ENCODE data around the gene NAALAD2. TPM values are rescaled to one million over a fixed set of nuclear protein-coding genes. Genes with fewer than 3 reads are reported as not detected.

NAALAD2 gene
- total RNA-seq, 1 donor from 2014 or later: not detected

GRCh38 chr11:90208857-90209256 lies 74.4 kb downstream of the NAALAD2 start:
- peaks cover 63% of the 10 kb centered on the region for H3K36me3 Mint-ChIP-seq (ENCODE audit: low read depth)
- intact Hi-C loops (cut with micrococcal nuclease): no loop called here

GRCh38 chr11:90213322-90213721 lies 78.9 kb downstream of the NAALAD2 start:
- peaks cover 47% of the 10 kb centered on the region for H3K36me3 Mint-ChIP-seq (ENCODE audit: low read depth)

More at GRCh38 chr11:90208857-90209256, 74.4 kb downstream of the NAALAD2 start:
- Mint-ChIP-seq H3K9me3 (no peaks in the 10 kb centered on the region), H3K27ac (no peak overlapping the region), H3K4me3 (no peak overlapping the region), H3K27me3 (no peaks in the 10 kb centered on the region), H3K4me1 (peaks cover 4% of the 10 kb centered on the region)
- DNase-seq: no peak

GRCh38 chr11:90216611-90217010 lies 82.1 kb downstream of the NAALAD2 start:
- no peak for DNase-seq
- Mint-ChIP-seq H3K27me3 (no peaks in the 10 kb centered on the region), H3K36me3 (ENCODE audit: low read depth) (peaks cover 49% of the 10 kb centered on the region), H3K4me1 (peaks cover 32% of the 10 kb centered on the region), H3K27ac (peak overlapping the region; percentile 40), H3K4me3 (peak overlapping the region; percentile 12), H3K9me3 (peaks cover 4% of the 10 kb centered on the region)
- intact Hi-C loops (cut with micrococcal nuclease): no loop called here

More at GRCh38 chr11:90213322-90213721, 78.9 kb downstream of the NAALAD2 start:
- intact Hi-C loops (cut with micrococcal nuclease): no loop called here
- peaks cover 4% of the 10 kb centered on the region for H3K9me3 Mint-ChIP-seq
- H3K27me3 Mint-ChIP-seq: no peaks in the 10 kb centered on the region
- H3K4me1 Mint-ChIP-seq: peaks cover 6% of the 10 kb centered on the region
- H3K27ac Mint-ChIP-seq: no peak overlapping the region
- DNase-seq: no peak
- no peak overlapping the region for H3K4me3 Mint-ChIP-seq

- Mint-ChIP-seq H3K4me1 (peaks cover 38% of the 10 kb centered on the region), H3K36me3 (ENCODE audit: low read depth) (peaks cover 45% of the 10 kb centered on the region), H3K4me3 (no peak overlapping the region), H3K27ac (no peak overlapping the region), H3K27me3 (no peaks in the 10 kb centered on the region), H3K9me3 (peaks cover 4% of the 10 kb centered on the region)
- no peak for DNase-seq
- intact Hi-C loops (cut with micrococcal nuclease): no loop called here
These were observed 84.1 kb downstream of the NAALAD2 start for GRCh38 chr11:90218606-90219005.

GRCh38 chr11:90219438-90219837 lies 85.0 kb downstream of the NAALAD2 start:
- intact Hi-C loops (cut with micrococcal nuclease): no loop called here
- Mint-ChIP-seq H3K36me3 (ENCODE audit: low read depth) (peaks cover 41% of the 10 kb centered on the region), H3K9me3 (peaks cover 4% of the 10 kb centered on the region), H3K27me3 (no peaks in the 10 kb centered on the region), H3K27ac (no peak overlapping the region), H3K4me1 (peaks cover 41% of the 10 kb centered on the region), H3K4me3 (peak overlapping the region; percentile 92)
- no peak for DNase-seq

GRCh38 chr11:90220391-90220790 lies 85.9 kb downstream of the NAALAD2 start:
- H3K27ac Mint-ChIP-seq: peak overlapping the region; percentile 21
- H3K9me3 Mint-ChIP-seq: peaks cover 4% of the 10 kb centered on the region
- H3K36me3 Mint-ChIP-seq (ENCODE audit: low read depth): peaks cover 41% of the 10 kb centered on the region
- H3K4me3 Mint-ChIP-seq: peak overlapping the region; percentile 92
- intact Hi-C loops (cut with micrococcal nuclease): loop anchor here (2.0 kb wide), 1 partner anchor 16 kb away; no protein-coding TSS in a partner anchor
- H3K27me3 Mint-ChIP-seq: no peaks in the 10 kb centered on the region
- DNase-seq: no peak
- H3K4me1 Mint-ChIP-seq: peaks cover 41% of the 10 kb centered on the region

- Mint-ChIP-seq H3K36me3 (ENCODE audit: low read depth) (peaks cover 35% of the 10 kb centered on the region), H3K9me3 (peaks cover 4% of the 10 kb centered on the region), H3K4me1 (peaks cover 36% of the 10 kb centered on the region), H3K4me3 (peak overlapping the region; percentile 92), H3K27ac (peak overlapping the region; percentile 95), H3K27me3 (no peaks in the 10 kb centered on the region)
- intact Hi-C loops (cut with micrococcal nuclease): loop anchor here (2.0 kb wide), 1 partner anchor 17 kb away; no protein-coding TSS in a partner anchor
- no peak for DNase-seq
These were observed 87.5 kb downstream of the NAALAD2 start for GRCh38 chr11:90221803-90222458.

- H3K4me1 Mint-ChIP-seq: peaks cover 36% of the 10 kb centered on the region
- intact Hi-C loops (cut with micrococcal nuclease): no loop called here
- peaks cover 4% of the 10 kb centered on the region for H3K9me3 Mint-ChIP-seq
- H3K4me3 Mint-ChIP-seq: peak within 1 kb of the TSS; percentile 92
- peaks cover 35% of the 10 kb centered on the region for H3K36me3 Mint-ChIP-seq (ENCODE audit: low read depth)
- no peaks in the 10 kb centered on the region for H3K27me3 Mint-ChIP-seq
- peak within 1 kb of the TSS; percentile 95 for H3K27ac Mint-ChIP-seq
- peak; percentile 98 for DNase-seq
These were observed 88.2 kb downstream of the NAALAD2 start, which contains the start of gene CHORDC1 for GRCh38 chr11:90222459-90223247. CHORDC1 (minus strand) TSS chr11:90223049; CDS start chr11:90222954, 95 bp downstream.

GRCh38 chr11:90223248-90223585 lies 88.8 kb downstream of the NAALAD2 start:
- intact Hi-C loops (cut with micrococcal nuclease): no loop called here
- Mint-ChIP-seq H3K4me3 (peak overlapping the region; percentile 92), H3K27ac (peak overlapping the region; percentile 86), H3K9me3 (peaks cover 4% of the 10 kb centered on the region), H3K36me3 (ENCODE audit: low read depth) (peaks cover 33% of the 10 kb centered on the region), H3K27me3 (no peaks in the 10 kb centered on the region), H3K4me1 (peaks cover 36% of the 10 kb centered on the region)
- no peak for DNase-seq

- Mint-ChIP-seq H3K4me3 (no peak overlapping the region), H3K36me3 (ENCODE audit: low read depth) (no peaks in the 10 kb centered on the region), H3K27ac (no peak overlapping the region), H3K4me1 (peaks cover 4% of the 10 kb centered on the region), H3K27me3 (peaks cover 20% of the 10 kb centered on the region), H3K9me3 (peaks cover 9% of the 10 kb centered on the region)
- DNase-seq: no peak
- intact Hi-C loops (cut with micrococcal nuclease): no loop called here
These were observed 93.6 kb downstream of the NAALAD2 start for GRCh38 chr11:90228056-90228455.

GRCh38 chr11:90229791-90230190 lies 95.3 kb downstream of the NAALAD2 start:
- peaks cover 9% of the 10 kb centered on the region for H3K9me3 Mint-ChIP-seq
- peaks cover 2% of the 10 kb centered on the region for H3K4me1 Mint-ChIP-seq
- H3K27ac Mint-ChIP-seq: no peak overlapping the region
- DNase-seq: no peak
- intact Hi-C loops (cut with micrococcal nuclease): no loop called here
- no peaks in the 10 kb centered on the region for H3K36me3 Mint-ChIP-seq (ENCODE audit: low read depth)
- peaks cover 24% of the 10 kb centered on the region for H3K27me3 Mint-ChIP-seq
- H3K4me3 Mint-ChIP-seq: no peak overlapping the region

- Mint-ChIP-seq H3K36me3 (ENCODE audit: low read depth) (no peaks in the 10 kb centered on the region), H3K27ac (no peak overlapping the region), H3K27me3 (peaks cover 39% of the 10 kb centered on the region), H3K4me3 (no peak overlapping the region), H3K4me1 (no peaks in the 10 kb centered on the region), H3K9me3 (peaks cover 2% of the 10 kb centered on the region)
- no peak for DNase-seq
- intact Hi-C loops (cut with micrococcal nuclease): no loop called here
These were observed 100.5 kb downstream of the NAALAD2 start for GRCh38 chr11:90234977-90235376.

GRCh38 chr11:90235526-90235925 lies 101.1 kb downstream of the NAALAD2 start:
- peaks cover 37% of the 10 kb centered on the region for H3K27me3 Mint-ChIP-seq
- no peaks in the 10 kb centered on the region for H3K4me1 Mint-ChIP-seq
- intact Hi-C loops (cut with micrococcal nuclease): no loop called here
- DNase-seq: no peak
- no peaks in the 10 kb centered on the region for H3K36me3 Mint-ChIP-seq (ENCODE audit: low read depth)
- H3K4me3 Mint-ChIP-seq: no peak overlapping the region
- no peaks in the 10 kb centered on the region for H3K9me3 Mint-ChIP-seq
- no peak overlapping the region for H3K27ac Mint-ChIP-seq

GRCh38 chr11:90237004-90237403 lies 102.5 kb downstream of the NAALAD2 start:
- H3K36me3 Mint-ChIP-seq (ENCODE audit: low read depth): no peaks in the 10 kb centered on the region
- no peak for DNase-seq
- intact Hi-C loops (cut with micrococcal nuclease): no loop called here
- H3K4me1 Mint-ChIP-seq: no peaks in the 10 kb centered on the region
- H3K4me3 Mint-ChIP-seq: no peak overlapping the region
- no peaks in the 10 kb centered on the region for H3K9me3 Mint-ChIP-seq
- H3K27ac Mint-ChIP-seq: no peak overlapping the region
- H3K27me3 Mint-ChIP-seq: peaks cover 25% of the 10 kb centered on the region
